ENCODE results near the gene RBCK1. TPM values are rescaled to one million over a fixed set of nuclear protein-coding genes. Genes with fewer than 3 reads are reported as not detected.

Gene RBCK1
- total RNA-seq, 1 donor = 104 TPM

DNA sequence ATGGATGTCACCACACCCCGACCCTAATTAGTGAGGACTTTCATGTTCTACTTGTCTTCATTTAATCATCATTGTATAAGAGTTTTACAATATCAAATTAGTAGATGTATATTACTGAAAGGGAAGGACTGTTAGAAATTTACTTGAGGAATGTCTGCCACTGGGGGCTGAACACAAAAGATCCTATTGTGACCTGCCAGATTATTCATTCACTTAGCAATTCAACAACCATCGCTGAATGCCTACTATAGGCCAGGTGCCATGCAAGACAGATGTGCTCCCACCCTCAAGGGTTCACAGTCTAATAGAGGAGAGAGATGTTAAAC is 8.0 kb upstream of the RBCK1 start:
- no peaks in the 10 kb centered on the region for H3K9me3 ChIP-seq (ENCODE audit: low read depth, low read length)

DNA sequence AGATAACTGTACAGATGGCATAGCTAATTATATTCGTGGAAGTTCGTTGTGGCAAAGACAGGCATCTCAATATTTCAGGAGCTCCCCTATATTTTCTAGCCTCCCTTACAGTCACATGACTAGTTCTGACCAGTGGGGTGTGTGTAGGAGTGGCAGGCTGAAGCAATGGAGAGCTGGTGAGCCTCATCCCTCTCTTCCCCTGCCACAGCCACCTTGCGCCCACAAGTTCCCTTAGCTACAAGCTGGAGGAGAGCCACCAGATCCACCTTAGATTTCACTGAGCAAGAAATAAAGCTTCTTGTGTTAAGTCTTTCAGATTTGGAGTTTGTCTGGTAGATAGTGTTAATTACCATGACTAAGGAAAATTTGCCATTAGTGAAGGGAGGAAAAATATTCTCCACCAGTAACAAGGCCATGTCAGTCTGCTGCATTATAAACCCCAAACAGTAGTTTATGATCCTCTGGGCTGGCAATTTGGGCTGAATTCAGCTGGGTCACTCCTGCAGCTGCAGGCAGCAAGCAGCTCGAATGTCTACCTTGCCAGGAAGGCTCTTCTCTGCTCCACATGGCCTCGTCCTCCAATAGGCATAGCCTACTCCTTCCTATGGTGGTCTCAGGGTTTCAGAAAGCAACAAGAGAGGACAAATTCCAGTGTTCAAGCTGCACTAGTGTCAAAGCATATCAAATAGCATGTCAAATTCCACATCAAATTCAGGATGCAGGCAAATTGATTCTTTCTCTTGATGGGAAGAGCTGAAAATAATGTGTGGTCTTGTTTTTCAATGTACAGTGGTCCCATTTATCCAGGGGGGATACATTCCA is 7.4 kb upstream of the RBCK1 start:
- peak; percentile 91 for DNase-seq (ENCODE audit: insufficient read length, low spot score, missing footprints)
- Histone ChIP-seq H3K27me3 (ENCODE audit: insufficient read depth, low read length) (no peaks in the 10 kb centered on the region), H3K27ac (ENCODE audit: low read depth, low read length) (no peak overlapping the region), H3K4me3 (ENCODE audit: insufficient read depth, low read length) (no peak overlapping the region), H3K4me1 (ENCODE audit: insufficient read depth, low read length) (no peaks in the 10 kb centered on the region), H3K4me2 (ENCODE audit: insufficient read depth, low read length) (no peak overlapping the region), H4K20me1 (ENCODE audit: insufficient read depth, low read length) (no peaks in the 10 kb centered on the region), H2AFZ (ENCODE audit: low read length) (peak overlapping the region; percentile 62), H3K9me3 (ENCODE audit: low read depth, low read length) (no peaks in the 10 kb centered on the region), H3K36me3 (ENCODE audit: insufficient read depth, low read length) (no peaks in the 10 kb centered on the region), H3K79me2 (ENCODE audit: insufficient read depth, low read length) (no peaks in the 10 kb centered on the region)
- TF ChIP-seq, protein P1, sequence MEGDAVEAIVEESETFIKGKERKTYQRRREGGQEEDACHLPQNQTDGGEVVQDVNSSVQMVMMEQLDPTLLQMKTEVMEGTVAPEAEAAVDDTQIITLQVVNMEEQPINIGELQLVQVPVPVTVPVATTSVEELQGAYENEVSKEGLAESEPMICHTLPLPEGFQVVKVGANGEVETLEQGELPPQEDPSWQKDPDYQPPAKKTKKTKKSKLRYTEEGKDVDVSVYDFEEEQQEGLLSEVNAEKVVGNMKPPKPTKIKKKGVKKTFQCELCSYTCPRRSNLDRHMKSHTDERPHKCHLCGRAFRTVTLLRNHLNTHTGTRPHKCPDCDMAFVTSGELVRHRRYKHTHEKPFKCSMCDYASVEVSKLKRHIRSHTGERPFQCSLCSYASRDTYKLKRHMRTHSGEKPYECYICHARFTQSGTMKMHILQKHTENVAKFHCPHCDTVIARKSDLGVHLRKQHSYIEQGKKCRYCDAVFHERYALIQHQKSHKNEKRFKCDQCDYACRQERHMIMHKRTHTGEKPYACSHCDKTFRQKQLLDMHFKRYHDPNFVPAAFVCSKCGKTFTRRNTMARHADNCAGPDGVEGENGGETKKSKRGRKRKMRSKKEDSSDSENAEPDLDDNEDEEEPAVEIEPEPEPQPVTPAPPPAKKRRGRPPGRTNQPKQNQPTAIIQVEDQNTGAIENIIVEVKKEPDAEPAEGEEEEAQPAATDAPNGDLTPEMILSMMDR (IDR thresholded peaks at IDR 0.05; ENCODE audit: extremely low read depth, low read depth, low read length) = no peak

More for the DNA sequence above, 8.0 kb upstream of the RBCK1 start:
- Histone ChIP-seq H3K4me3 (ENCODE audit: insufficient read depth, low read length) (no peak overlapping the region), H3K27me3 (ENCODE audit: insufficient read depth, low read length) (no peaks in the 10 kb centered on the region), H3K27ac (ENCODE audit: low read depth, low read length) (no peak overlapping the region), H2AFZ (ENCODE audit: low read length) (no peak overlapping the region), H4K20me1 (ENCODE audit: insufficient read depth, low read length) (no peaks in the 10 kb centered on the region), H3K79me2 (ENCODE audit: insufficient read depth, low read length) (no peaks in the 10 kb centered on the region), H3K4me1 (ENCODE audit: insufficient read depth, low read length) (no peaks in the 10 kb centered on the region), H3K36me3 (ENCODE audit: insufficient read depth, low read length) (no peaks in the 10 kb centered on the region), H3K4me2 (ENCODE audit: insufficient read depth, low read length) (no peak overlapping the region)
- DNase-seq (ENCODE audit: insufficient read length, low spot score, missing footprints) = no peak
- TF ChIP-seq, protein P1 (IDR thresholded peaks at IDR 0.05; ENCODE audit: extremely low read depth, low read depth, low read length) = no peak

DNA sequence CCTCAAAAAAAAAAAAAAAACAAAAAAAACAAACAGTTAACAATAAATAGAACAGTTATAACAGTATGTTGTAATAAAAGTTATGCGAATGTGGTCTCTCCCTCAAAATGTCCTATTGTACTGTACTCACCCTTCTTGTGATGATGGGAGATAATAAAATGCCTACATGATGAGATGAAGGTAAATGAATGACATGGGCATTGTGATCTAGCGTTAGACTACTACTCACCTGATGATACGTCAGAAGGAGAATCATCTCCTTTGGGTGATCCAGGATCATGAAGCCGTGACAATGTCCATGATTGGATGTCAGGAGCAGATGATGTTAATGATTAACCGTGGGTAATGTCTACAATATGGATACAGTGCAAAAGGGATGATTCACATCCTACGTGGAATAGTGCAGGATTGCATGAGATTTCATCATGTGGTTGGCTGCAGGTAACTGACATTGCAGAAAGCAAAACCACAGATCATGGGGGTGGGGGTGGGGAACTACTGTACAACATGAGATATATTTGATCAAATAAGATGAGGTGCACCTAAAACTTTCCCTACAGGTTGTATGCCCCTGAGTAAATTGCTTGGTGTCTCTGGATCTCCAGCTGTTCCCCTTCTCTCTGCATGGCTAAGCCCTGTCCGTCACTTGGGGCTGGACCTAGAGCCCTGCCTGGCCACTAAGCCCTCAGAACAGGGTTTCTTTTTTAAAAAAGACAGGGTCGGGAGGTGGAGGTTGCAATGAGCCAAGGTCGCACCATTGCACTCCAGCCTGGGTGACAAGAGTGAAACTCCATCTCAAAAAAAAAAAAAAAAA is 6.2 kb upstream of the RBCK1 start:
- Histone ChIP-seq H3K27me3 (ENCODE audit: insufficient read depth, low read length) (no peaks in the 10 kb centered on the region), H3K9me3 (ENCODE audit: low read depth, low read length) (no peaks in the 10 kb centered on the region), H3K27ac (ENCODE audit: low read depth, low read length) (no peak overlapping the region), H4K20me1 (ENCODE audit: insufficient read depth, low read length) (no peaks in the 10 kb centered on the region), H3K4me2 (ENCODE audit: insufficient read depth, low read length) (no peak overlapping the region), H3K4me3 (ENCODE audit: insufficient read depth, low read length) (no peak overlapping the region), H3K36me3 (ENCODE audit: insufficient read depth, low read length) (no peaks in the 10 kb centered on the region), H3K79me2 (ENCODE audit: insufficient read depth, low read length) (no peaks in the 10 kb centered on the region), H3K4me1 (ENCODE audit: insufficient read depth, low read length) (peaks cover under 1% of the 10 kb centered on the region), H2AFZ (ENCODE audit: low read length) (no peak overlapping the region)
- TF ChIP-seq, protein P1 (IDR thresholded peaks at IDR 0.05; ENCODE audit: extremely low read depth, low read depth, low read length) = no peak
- no peak for DNase-seq (ENCODE audit: insufficient read length, low spot score, missing footprints)

DNA sequence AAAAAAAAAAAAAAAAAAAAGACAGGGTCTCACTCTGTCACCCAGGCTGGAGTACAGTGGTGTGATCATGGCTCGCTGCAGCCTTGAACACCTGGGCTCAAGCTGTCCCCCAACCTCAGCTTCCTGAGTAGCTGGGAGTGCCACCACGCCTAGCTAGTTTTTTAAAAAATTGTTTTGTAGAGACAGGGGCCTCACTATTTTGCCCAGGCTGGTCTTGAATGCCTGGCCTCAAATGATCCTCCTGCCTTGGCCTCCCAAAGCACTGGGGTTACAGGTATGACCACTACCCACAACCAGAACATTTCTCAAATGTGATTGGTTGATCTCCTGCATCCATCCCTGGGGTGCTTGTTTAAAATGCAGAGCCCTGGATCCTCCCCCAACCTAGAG is 5.6 kb upstream of the RBCK1 start:
- no peak for DNase-seq (ENCODE audit: insufficient read length, low spot score, missing footprints)
- H3K27ac ChIP-seq (ENCODE audit: low read depth, low read length) = no peak overlapping the region

More for the DNA sequence above, 5.6 kb upstream of the RBCK1 start:
- no peak overlapping the region for H2AFZ ChIP-seq (ENCODE audit: low read length)
- no peaks in the 10 kb centered on the region for H3K79me2 ChIP-seq (ENCODE audit: insufficient read depth, low read length)
- peaks cover 6% of the 10 kb centered on the region for H3K4me1 ChIP-seq (ENCODE audit: insufficient read depth, low read length)
- no peaks in the 10 kb centered on the region for H4K20me1 ChIP-seq (ENCODE audit: insufficient read depth, low read length)
- no peaks in the 10 kb centered on the region for H3K36me3 ChIP-seq (ENCODE audit: insufficient read depth, low read length)
- no peaks in the 10 kb centered on the region for H3K9me3 ChIP-seq (ENCODE audit: low read depth, low read length)
- H3K4me3 ChIP-seq (ENCODE audit: insufficient read depth, low read length) = no peak overlapping the region
- H3K4me2 ChIP-seq (ENCODE audit: insufficient read depth, low read length) = no peak overlapping the region
- TF ChIP-seq, protein P1 (IDR thresholded peaks at IDR 0.05; ENCODE audit: extremely low read depth, low read depth, low read length) = no peak
- H3K27me3 ChIP-seq (ENCODE audit: insufficient read depth, low read length) = no peaks in the 10 kb centered on the region
